ENCODE data around the gene C1GALT1.
"Not testable (repeated sequence)": the region's sequence is repeated elsewhere in the genome, so short reads cannot be mapped to it uniquely, and the experiment has no call there.

Gene C1GALT1

GRCh38 chr7:7146837-7147236 is 35.5 kb upstream of the C1GALT1 start:
- DNase-seq (ENCODE audit: low read depth) = no peak
- no peak for TF ChIP-seq CTCF (conservative IDR thresholded peaks at IDR 0.05; ENCODE audit: control insufficient read depth, insufficient read depth, low read depth, low read length)

GRCh38 chr7:7148798-7149481 is 33.4 kb upstream of the C1GALT1 start:
- H3K4me3 ChIP-seq (ENCODE audit: control insufficient read depth, low read depth, low read length) = no peak overlapping the region
- TF ChIP-seq CTCF (conservative IDR thresholded peaks at IDR 0.05; ENCODE audit: control insufficient read depth, insufficient read depth, low read depth, low read length) = no peak
- no peak for DNase-seq (ENCODE audit: low read depth)

More at GRCh38 chr7:7146837-7147236, 35.5 kb upstream of the C1GALT1 start:
- H3K4me3 ChIP-seq (ENCODE audit: control insufficient read depth, low read depth, low read length) = no peak overlapping the region

- no peak overlapping the region for H3K4me3 ChIP-seq (ENCODE audit: control insufficient read depth, low read depth, low read length)
- no peak for TF ChIP-seq CTCF (conservative IDR thresholded peaks at IDR 0.05; ENCODE audit: control insufficient read depth, insufficient read depth, low read depth, low read length)
- DNase-seq (ENCODE audit: low read depth) = peak; percentile 2
These were observed 31.1 kb upstream of the C1GALT1 start for GRCh38 chr7:7151285-7151684.

GRCh38 chr7:7151865-7152264 is 30.5 kb upstream of the C1GALT1 start:
- no peak for TF ChIP-seq CTCF (conservative IDR thresholded peaks at IDR 0.05; ENCODE audit: control insufficient read depth, insufficient read depth, low read depth, low read length)
- no peak overlapping the region for H3K4me3 ChIP-seq (ENCODE audit: control insufficient read depth, low read depth, low read length)
- no peak for DNase-seq (ENCODE audit: low read depth)

- no peak for DNase-seq (ENCODE audit: low read depth)
- TF ChIP-seq CTCF (conservative IDR thresholded peaks at IDR 0.05; ENCODE audit: control insufficient read depth, insufficient read depth, low read depth, low read length) = no peak
- H3K4me3 ChIP-seq (ENCODE audit: control insufficient read depth, low read depth, low read length) = no peak overlapping the region
These were observed 30.0 kb upstream of the C1GALT1 start for GRCh38 chr7:7152315-7152714.

GRCh38 chr7:7154355-7154754 is 28.0 kb upstream of the C1GALT1 start:
- H3K4me3 ChIP-seq (ENCODE audit: control insufficient read depth, low read depth, low read length); DNase-seq (ENCODE audit: low read depth): not testable (repeated sequence)

GRCh38 chr7:7156663-7157062 is 25.7 kb upstream of the C1GALT1 start:
- DNase-seq (ENCODE audit: low read depth) = no peak
- TF ChIP-seq CTCF (conservative IDR thresholded peaks at IDR 0.05; ENCODE audit: control insufficient read depth, insufficient read depth, low read depth, low read length) = no peak
- H3K4me3 ChIP-seq (ENCODE audit: control insufficient read depth, low read depth, low read length) = no peak overlapping the region
